Hepatocyte (in vitro differentiated cells): ENCODE measurements around the gene MRPL39. TPM values are rescaled to one million over a fixed set of nuclear protein-coding genes. Genes with fewer than 3 reads are reported as not detected.

Experiments used
- DNase-seq: peaks from one replicate; pipeline ENCODE4 v3.0.0-alpha.2; 2016; ENCODE audit warnings: low spot score
- H2AFZ ChIP-seq: fragments of 200-600 bp; sonication (generic); 2 replicates; pipeline ENCODE4 v1.6.0; 2016; ENCODE audit warnings: antibody characterized with exemption, mild to moderate bottlenecking
- H3K27ac ChIP-seq: fragments of 200-600 bp; sonication (generic); 2 replicates; pipeline ENCODE4 v1.5.1; 2016; ENCODE audit warnings: mild to moderate bottlenecking
- H3K27me3 ChIP-seq: fragments of 200-600 bp; sonication (generic); 2 replicates; pipeline ENCODE4 v1.6.1; 2016
- H3K36me3 ChIP-seq: fragments of 200-600 bp; sonication (generic); replicated peaks from 2 replicates; pipeline ENCODE4 v1.5.1; 2016; ENCODE audit warnings: low read depth; ENCODE audit not compliant: insufficient read depth
- H3K4me1 ChIP-seq: fragments of 200-600 bp; sonication (generic); 2 replicates; pipeline ENCODE4 v1.5.1; 2016; ENCODE audit warnings: mild to moderate bottlenecking, moderate library complexity; ENCODE audit not compliant: insufficient read depth
- H3K4me2 ChIP-seq: fragments of 200-600 bp; sonication (generic); 2 replicates; pipeline ENCODE4 v1.6.0; 2016
- H3K4me3 ChIP-seq: fragments of 200-600 bp; sonication (generic); 2 replicates; pipeline ENCODE4 v1.5.1; 2016; ENCODE audit warnings: mild to moderate bottlenecking
- H3K79me2 ChIP-seq: fragments of 200-600 bp; sonication (generic); 2 replicates; pipeline ENCODE4 v1.6.0; 2017; ENCODE audit warnings: mild to moderate bottlenecking
- H3K9me2 ChIP-seq: fragments of 200-600 bp; sonication (generic); replicated peaks from 2 replicates; pipeline ENCODE4 v1.6.0; 2017; ENCODE audit warnings: mild to moderate bottlenecking; ENCODE audit not compliant: insufficient read depth
- H3K9me3 ChIP-seq: fragments of 200-600 bp; sonication (generic); 2 replicates; pipeline ENCODE4 v1.5.1; 2016; ENCODE audit warnings: low read depth, mild to moderate bottlenecking
- H4K20me1 ChIP-seq: fragments of 200-600 bp; sonication (generic); 2 replicates; pipeline ENCODE4 v1.6.0; 2016; ENCODE audit warnings: mild to moderate bottlenecking; ENCODE audit not compliant: insufficient read depth, poor library complexity, severe bottlenecking
- CTCF ChIP-seq: fragments of 200-600 bp; sonication (generic); IDR thresholded peaks from 2 replicates; pipeline ENCODE4 v1.5.1; 2016; ENCODE audit warnings: antibody characterized with exemption, mild to moderate bottlenecking; ENCODE audit not compliant: poor library complexity
- EZH2 ChIP-seq: fragments of 200-600 bp; sonication (generic); IDR thresholded peaks from 2 replicates; pipeline ENCODE4 v1.6.1; 2016; ENCODE audit warnings: antibody characterized with exemption, mild to moderate bottlenecking, borderline replicate concordance
- EZH2phosphoT487 ChIP-seq: fragments of 200-600 bp; sonication (generic); IDR thresholded peaks from one replicate; pipeline ENCODE4 v1.6.1; 2018; ENCODE audit warnings: antibody characterized with exemption, mild to moderate bottlenecking, low read depth, moderate library complexity; ENCODE audit not compliant: unreplicated experiment, severe bottlenecking
- WGBS: methylation state at CpG from one replicate; pipeline ENCODE4 v1.1.6; 2016; ENCODE audit warnings: low lambda C conversion rate; ENCODE audit errors: missing lambda C conversion rate; 5-methylcytosine and 5-hydroxymethylcytosine counted together
- polyA plus RNA-seq: library from polyadenylated mRNA; unstranded; fragments of >200 nt; fragmentation: Nextera tagmentation; extraction: Ambion mirVana; gene quantifications from 2 replicates; pipeline ENCODE4 v1.2.1, GENCODE V29; 2016
- total RNA-seq: library from RNA; depleted of rRNA; stranded (reverse); fragments of >200 nt; gene quantifications from 2 replicates; pipeline ENCODE4 v1.2.3, GENCODE V29; 2014

The MRPL39 gene
- total and polyA plus RNA-seq, 2 experiments from 2014 or later = 27.4 to 43.0 TPM

- H3K27ac ChIP-seq = no peak overlapping the region
- H3K27me3 ChIP-seq = no peaks in the 10 kb centered on the region
- no peaks in the 10 kb centered on the region for H3K36me3 ChIP-seq
- TF ChIP-seq EZH2phosphoT487 (no peak), EZH2 (no peak), CTCF (no peak)
- no peaks in the 10 kb centered on the region for H3K9me3 ChIP-seq
- H3K4me2 ChIP-seq = no peak overlapping the region
- no peaks in the 10 kb centered on the region for H3K4me1 ChIP-seq
- H3K4me3 ChIP-seq = no peak overlapping the region
- no peak for DNase-seq
- H4K20me1 ChIP-seq = no peaks in the 10 kb centered on the region
- no peaks in the 10 kb centered on the region for H3K79me2 ChIP-seq
- H3K9me2 ChIP-seq = no peaks in the 10 kb centered on the region
- no peak overlapping the region for H2AFZ ChIP-seq
- WGBS = 72% methylated on average over 4 of the region's 4 CpGs
Observed at GRCh38 chr21:25579226-25580013, 27.9 kb downstream of the MRPL39 start.

DNA sequence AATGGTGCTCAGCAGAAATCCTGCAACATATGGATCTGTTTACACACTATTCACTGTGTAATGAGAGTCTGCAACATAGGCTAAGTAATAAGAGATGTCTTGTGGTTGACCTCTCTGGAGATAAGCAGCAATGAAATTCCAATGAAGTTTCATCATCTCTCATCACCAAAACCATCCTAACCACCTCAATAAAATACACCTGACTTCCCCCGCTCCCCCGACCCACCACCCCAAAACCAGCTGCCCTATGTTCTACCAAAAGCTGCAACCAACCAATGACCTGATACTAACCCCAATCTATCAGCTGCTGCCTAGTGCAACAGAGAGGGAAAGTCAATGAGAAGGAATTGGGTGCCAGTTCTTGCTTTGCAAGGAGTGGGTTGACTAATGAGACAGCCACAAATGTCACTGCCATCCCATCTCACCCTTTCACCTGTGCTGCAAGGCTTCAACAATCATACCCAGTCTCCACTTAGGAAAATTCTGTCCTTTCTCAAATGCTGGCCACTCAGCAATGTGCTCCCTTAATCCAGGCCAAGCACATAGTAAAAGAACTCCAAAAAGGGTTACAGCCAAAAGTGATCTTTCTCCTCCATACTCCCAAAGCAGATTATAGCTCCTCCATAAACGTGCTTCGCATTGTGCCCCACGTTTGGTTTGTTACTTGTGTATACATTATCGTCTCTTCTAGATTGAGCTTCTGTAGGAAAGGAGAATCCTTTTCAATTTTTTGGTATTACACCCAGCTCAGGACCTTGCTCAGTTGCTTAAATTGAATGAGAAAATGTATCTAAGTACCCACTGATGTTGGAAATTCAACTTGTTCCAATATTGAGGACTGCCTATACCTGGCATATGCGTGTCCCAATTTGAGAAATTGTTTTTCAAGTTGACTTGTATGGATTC is 29.0 kb downstream of the MRPL39 start:
- TF ChIP-seq EZH2phosphoT487 (no peak), EZH2 (no peak), CTCF (no peak)
- Histone ChIP-seq H4K20me1 (no peaks in the 10 kb centered on the region), H3K4me2 (no peak overlapping the region), H3K36me3 (no peaks in the 10 kb centered on the region), H3K27ac (no peak overlapping the region), H3K9me3 (no peaks in the 10 kb centered on the region), H3K9me2 (no peaks in the 10 kb centered on the region), H3K4me3 (no peak overlapping the region), H3K79me2 (no peaks in the 10 kb centered on the region), H2AFZ (no peak overlapping the region), H3K4me1 (no peaks in the 10 kb centered on the region), H3K27me3 (no peaks in the 10 kb centered on the region)
- WGBS = 95% methylated on average over 7 of the region's 7 CpGs
- DNase-seq = no peak

DNA sequence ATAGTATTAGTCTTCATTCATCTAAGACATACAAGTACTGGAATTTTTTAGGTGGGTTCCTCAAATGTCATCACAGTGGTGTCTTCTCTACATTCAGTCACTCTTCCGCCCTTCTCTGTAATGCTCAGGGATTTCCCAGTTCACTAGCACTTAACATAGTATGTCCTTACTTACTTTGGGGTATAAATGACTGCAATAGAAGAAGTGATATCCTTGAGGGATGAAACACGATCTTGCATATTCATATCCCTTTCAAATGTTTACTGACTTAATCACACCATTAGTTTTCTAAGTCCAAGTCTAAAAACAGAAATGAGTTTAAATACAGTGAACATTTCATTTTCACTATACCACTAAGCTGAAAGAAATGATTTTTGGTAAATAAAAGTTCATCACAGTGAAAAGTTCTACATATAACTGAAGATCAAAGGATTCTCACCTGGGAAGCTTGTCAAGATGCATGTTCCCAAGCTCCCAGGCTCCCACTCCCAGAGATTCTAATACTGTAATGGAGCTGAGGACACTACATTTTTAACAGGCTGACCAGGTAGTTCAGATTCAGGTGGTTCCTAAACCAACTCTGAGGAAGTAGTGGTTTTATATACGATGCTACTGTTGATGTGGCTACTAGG is 29.7 kb downstream of the MRPL39 start:
- TF ChIP-seq EZH2 (no peak), CTCF (no peak), EZH2phosphoT487 (no peak)
- no peak for DNase-seq

More for the DNA sequence above, 29.7 kb downstream of the MRPL39 start:
- no peaks in the 10 kb centered on the region for H3K36me3 ChIP-seq
- H4K20me1 ChIP-seq = no peaks in the 10 kb centered on the region
- no peak overlapping the region for H2AFZ ChIP-seq
- H3K4me1 ChIP-seq = no peaks in the 10 kb centered on the region
- H3K27me3 ChIP-seq = no peaks in the 10 kb centered on the region
- H3K27ac ChIP-seq = no peak overlapping the region
- no peak overlapping the region for H3K4me2 ChIP-seq
- H3K4me3 ChIP-seq = no peak overlapping the region
- H3K9me2 ChIP-seq = no peaks in the 10 kb centered on the region
- H3K79me2 ChIP-seq = no peaks in the 10 kb centered on the region
- H3K9me3 ChIP-seq = no peaks in the 10 kb centered on the region
- 84% methylated on average over 3 of the region's 3 CpGs for WGBS
